HepG2 (cell line): ENCODE measurements around the gene SIRT7. TPM values are rescaled to one million over a fixed set of nuclear protein-coding genes. Genes with fewer than 3 reads are reported as not detected.
A peak's percentile ranks its signal among the peaks of the same experiment; 100 is the strongest.

Experiments used
- ARHGAP35 ChIP-seq: sonication (generic); formaldehyde crosslinking; IDR thresholded peaks from 2 replicates; pipeline ENCODE4 v1.9.0; 2022; ENCODE audit warnings: mild to moderate bottlenecking, inconsistent platforms, moderate library complexity, missing genetic modification reagents, borderline replicate concordance
- CBX2 ChIP-seq, 2 experiments: fragments of 200-600 bp in 1 of 2; sonication (generic); formaldehyde crosslinking in 1 of 2; IDR thresholded peaks; 2 replicates each; pipeline versions ENCODE4 v1.7.0 to v1.8.1; 2018 to 2022; ENCODE audit warnings: low read depth in 2 of 2, low read length in 1 of 2, mild to moderate bottlenecking in 1 of 2, missing genetic modification reagents in 1 of 2
- DNMT1 ChIP-seq: sonication (generic); formaldehyde crosslinking; IDR thresholded peaks from 2 replicates; pipeline ENCODE4 v1.5.1; 2020; ENCODE audit warnings: mild to moderate bottlenecking, missing genetic modification reagents
- HDAC1 ChIP-seq: sonication (generic); formaldehyde crosslinking; IDR thresholded peaks from 2 replicates; pipeline ENCODE4 v1.5.1; 2020; ENCODE audit warnings: mild to moderate bottlenecking, missing genetic modification reagents
- IKZF4 ChIP-seq: sonication (generic); formaldehyde crosslinking; IDR thresholded peaks from 2 replicates; pipeline ENCODE4 v1.5.1; 2020; ENCODE audit warnings: borderline replicate concordance, mild to moderate bottlenecking, low read depth, missing genetic modification reagents; ENCODE audit errors: not compliant biosample characterization
- NR2C2 ChIP-seq: sonication (generic); formaldehyde crosslinking; IDR thresholded peaks from 2 replicates; pipeline ENCODE4 v1.4.0; 2020; ENCODE audit warnings: missing genetic modification reagents, mild to moderate bottlenecking, moderate library complexity, borderline replicate concordance
- NR2F2 ChIP-seq: IDR thresholded peaks from 2 replicates; pipeline ENCODE4 v1.6.1; 2012; ENCODE audit warnings: low read depth, inconsistent platforms, borderline replicate concordance
- RAD21 ChIP-seq: fragments of 450-650 bp; formaldehyde crosslinking; IDR thresholded peaks from 2 replicates; pipeline ENCODE4 v1.5.0; 2020; ENCODE audit warnings: mild to moderate bottlenecking
- TARDBP ChIP-seq: sonication (generic); formaldehyde crosslinking; IDR thresholded peaks from 2 replicates; pipeline ENCODE4 v1.8.0; 2022; ENCODE audit warnings: mild to moderate bottlenecking, missing genetic modification reagents
- TOE1 ChIP-seq: sonication (generic); formaldehyde crosslinking; IDR thresholded peaks from 2 replicates; pipeline ENCODE4 v1.4.0; 2020; ENCODE audit warnings: mild to moderate bottlenecking, missing genetic modification reagents
- ZNF670 ChIP-seq: sonication (generic); formaldehyde crosslinking; IDR thresholded peaks from 2 replicates; pipeline ENCODE4 v1.8.0; 2022; ENCODE audit warnings: mild to moderate bottlenecking, missing genetic modification reagents, borderline replicate concordance
- polyA plus RNA-seq, 8 experiments: library from polyadenylated mRNA; depleted of rRNA in 3 of 8; stranded (reverse) in 7 of 8; unstranded in 1 of 8; fragments of >200 nt; fragmentation: Illumina TruSeq in 4 of 8; extraction: Trizol in 4 of 8; gene quantifications; 2 replicates each; pipeline versions ENCODE4 v1.2.1 to v1.2.3, GENCODE V29; 2011 to 2016; ENCODE audit warnings: low read depth in 4 of 8, missing spikeins in 1 of 8, mixed read lengths in 1 of 8; ENCODE audit not compliant: insufficient read depth in 1 of 8
- total RNA-seq, 5 experiments: library from RNA; depleted of rRNA; stranded (reverse); fragments of >200 nt; fragmentation: Illumina TruSeq; extraction: Trizol; gene quantifications; 2 replicates each; pipeline ENCODE4 v1.2.3, GENCODE V29; 2016; ENCODE audit warnings: low read depth in 1 of 5
- TF ChIP-seq, protein P1 (sequence below), 2 experiments: sonication (generic) in 1 of 2; formaldehyde crosslinking in 1 of 2; IDR thresholded peaks; 2 replicates each; pipeline versions ENCODE4 v1.4.0 to v1.6.1; 2016 to 2020; ENCODE audit warnings: borderline replicate concordance in 1 of 2, low read depth in 1 of 2, mild to moderate bottlenecking in 1 of 2, missing genetic modification reagents in 1 of 2
- TF ChIP-seq, protein P2 (sequence below): IDR thresholded peaks from 2 replicates; pipeline ENCODE4 v1.6.1; 2016; ENCODE audit warnings: control low read depth
- TF ChIP-seq, protein P3 (sequence below): sonication (generic); formaldehyde crosslinking; IDR thresholded peaks from 2 replicates; pipeline ENCODE4 v1.9.0; 2022; ENCODE audit warnings: missing genetic modification reagents, mild to moderate bottlenecking, borderline replicate concordance
- TF ChIP-seq, protein P4 (sequence below): sonication (generic); formaldehyde crosslinking; IDR thresholded peaks from 2 replicates; pipeline ENCODE4 v1.4.0; 2020; ENCODE audit warnings: missing genetic modification reagents
- TF ChIP-seq, protein P5 (sequence below): fragments of 450-650 bp; IDR thresholded peaks from 2 replicates; pipeline ENCODE4 v1.6.1; 2017

The SIRT7 gene
- total and polyA plus RNA-seq, 2 of the 13 experiments (the other 11 are each of a cell fraction or from before 2014, with no cell fraction given): 8.3 to 24.8 TPM

DNA sequence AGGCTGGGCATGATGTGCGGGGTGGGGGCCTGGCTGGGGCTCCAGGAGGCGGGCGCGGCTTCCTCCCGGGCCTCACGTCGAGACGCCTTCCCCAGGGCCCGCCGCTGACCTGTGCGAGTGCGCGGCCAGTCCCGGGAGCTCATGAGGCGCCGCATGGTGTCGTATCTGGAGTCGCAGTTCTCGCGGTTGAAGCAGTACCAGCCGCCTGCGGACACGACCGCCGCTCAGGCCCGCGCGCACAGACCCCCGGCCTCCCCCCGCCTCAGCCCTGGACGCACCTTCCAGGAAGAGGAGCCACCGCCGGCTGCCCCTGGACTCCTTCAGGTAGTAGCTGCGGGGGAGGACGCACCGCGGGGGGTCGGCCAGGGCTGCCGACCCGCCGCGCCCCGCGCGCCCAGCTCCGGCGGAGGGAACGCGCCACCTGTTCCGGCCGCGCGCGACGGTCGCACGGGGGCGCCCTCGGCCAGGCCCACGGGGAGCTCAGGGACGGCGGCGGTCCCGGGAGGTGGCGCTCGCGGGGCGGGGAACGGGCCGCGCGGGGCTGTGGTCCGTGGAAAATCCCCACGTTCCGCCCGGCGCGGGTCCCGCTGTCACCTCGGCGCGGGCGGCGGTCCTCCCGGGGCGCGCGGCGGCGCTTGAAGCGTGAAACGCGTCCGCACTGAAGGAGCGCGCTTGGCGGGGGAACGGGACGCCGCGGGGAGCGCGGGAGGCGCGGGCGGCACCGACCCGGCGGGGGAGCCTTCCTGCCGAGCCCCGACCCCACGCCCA is 41.6 kb upstream of the SIRT7 start (continued):
- TF ChIP-seq, protein P1, sequence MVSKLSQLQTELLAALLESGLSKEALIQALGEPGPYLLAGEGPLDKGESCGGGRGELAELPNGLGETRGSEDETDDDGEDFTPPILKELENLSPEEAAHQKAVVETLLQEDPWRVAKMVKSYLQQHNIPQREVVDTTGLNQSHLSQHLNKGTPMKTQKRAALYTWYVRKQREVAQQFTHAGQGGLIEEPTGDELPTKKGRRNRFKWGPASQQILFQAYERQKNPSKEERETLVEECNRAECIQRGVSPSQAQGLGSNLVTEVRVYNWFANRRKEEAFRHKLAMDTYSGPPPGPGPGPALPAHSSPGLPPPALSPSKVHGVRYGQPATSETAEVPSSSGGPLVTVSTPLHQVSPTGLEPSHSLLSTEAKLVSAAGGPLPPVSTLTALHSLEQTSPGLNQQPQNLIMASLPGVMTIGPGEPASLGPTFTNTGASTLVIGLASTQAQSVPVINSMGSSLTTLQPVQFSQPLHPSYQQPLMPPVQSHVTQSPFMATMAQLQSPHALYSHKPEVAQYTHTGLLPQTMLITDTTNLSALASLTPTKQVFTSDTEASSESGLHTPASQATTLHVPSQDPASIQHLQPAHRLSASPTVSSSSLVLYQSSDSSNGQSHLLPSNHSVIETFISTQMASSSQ (IDR thresholded peaks at IDR 0.05; ENCODE audit: low read depth): no peak
- TF ChIP-seq, protein P1 (CRISPR knock-in tag; IDR thresholded peaks at IDR 0.05; ENCODE audit: borderline replicate concordance): 0 out of 2 replicates have a peak, but pooled peaks have one; percentile 41
- TF ChIP-seq ZNF670 (0 out of 2 replicates have a peak, but pooled peaks have one; percentile 8), CBX2 (IDR thresholded peaks at IDR 0.05; ENCODE audit: low read depth, low read length) (no peak), CBX2 (CRISPR knock-in tag; IDR thresholded peaks at IDR 0.05; ENCODE audit: low read depth) (no peak), HDAC1 (CRISPR knock-in tag) (no peak; the same call in 1 of the 2 replicates), NR2C2 (CRISPR knock-in tag) (peak; percentile 33; the same call in 1 of the 2 replicates), RAD21 (peak; percentile 100), TARDBP (CRISPR knock-in tag) (0 out of 2 replicates have a peak, but pooled peaks have one; percentile 30), NR2F2 (peak; percentile 64; the same call in 1 of the 2 replicates), IKZF4 (CRISPR knock-in tag) (peak; percentile 21), DNMT1 (CRISPR knock-in tag) (0 out of 2 replicates have a peak, but pooled peaks have one; percentile 34), TOE1 (CRISPR knock-in tag) (no peak), ARHGAP35 (CRISPR knock-in tag) (0 out of 2 replicates have a peak, but pooled peaks have one; percentile 50)
- TF ChIP-seq, protein P2, sequence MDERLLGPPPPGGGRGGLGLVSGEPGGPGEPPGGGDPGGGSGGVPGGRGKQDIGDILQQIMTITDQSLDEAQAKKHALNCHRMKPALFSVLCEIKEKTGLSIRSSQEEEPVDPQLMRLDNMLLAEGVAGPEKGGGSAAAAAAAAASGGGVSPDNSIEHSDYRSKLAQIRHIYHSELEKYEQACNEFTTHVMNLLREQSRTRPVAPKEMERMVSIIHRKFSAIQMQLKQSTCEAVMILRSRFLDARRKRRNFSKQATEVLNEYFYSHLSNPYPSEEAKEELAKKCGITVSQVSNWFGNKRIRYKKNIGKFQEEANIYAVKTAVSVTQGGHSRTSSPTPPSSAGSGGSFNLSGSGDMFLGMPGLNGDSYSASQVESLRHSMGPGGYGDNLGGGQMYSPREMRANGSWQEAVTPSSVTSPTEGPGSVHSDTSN (CRISPR knock-in tag): no peak
- TF ChIP-seq, protein P3, sequence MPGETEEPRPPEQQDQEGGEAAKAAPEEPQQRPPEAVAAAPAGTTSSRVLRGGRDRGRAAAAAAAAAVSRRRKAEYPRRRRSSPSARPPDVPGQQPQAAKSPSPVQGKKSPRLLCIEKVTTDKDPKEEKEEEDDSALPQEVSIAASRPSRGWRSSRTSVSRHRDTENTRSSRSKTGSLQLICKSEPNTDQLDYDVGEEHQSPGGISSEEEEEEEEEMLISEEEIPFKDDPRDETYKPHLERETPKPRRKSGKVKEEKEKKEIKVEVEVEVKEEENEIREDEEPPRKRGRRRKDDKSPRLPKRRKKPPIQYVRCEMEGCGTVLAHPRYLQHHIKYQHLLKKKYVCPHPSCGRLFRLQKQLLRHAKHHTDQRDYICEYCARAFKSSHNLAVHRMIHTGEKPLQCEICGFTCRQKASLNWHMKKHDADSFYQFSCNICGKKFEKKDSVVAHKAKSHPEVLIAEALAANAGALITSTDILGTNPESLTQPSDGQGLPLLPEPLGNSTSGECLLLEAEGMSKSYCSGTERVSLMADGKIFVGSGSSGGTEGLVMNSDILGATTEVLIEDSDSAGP (CRISPR knock-in tag): peak; percentile 79
- TF ChIP-seq, protein P4, sequence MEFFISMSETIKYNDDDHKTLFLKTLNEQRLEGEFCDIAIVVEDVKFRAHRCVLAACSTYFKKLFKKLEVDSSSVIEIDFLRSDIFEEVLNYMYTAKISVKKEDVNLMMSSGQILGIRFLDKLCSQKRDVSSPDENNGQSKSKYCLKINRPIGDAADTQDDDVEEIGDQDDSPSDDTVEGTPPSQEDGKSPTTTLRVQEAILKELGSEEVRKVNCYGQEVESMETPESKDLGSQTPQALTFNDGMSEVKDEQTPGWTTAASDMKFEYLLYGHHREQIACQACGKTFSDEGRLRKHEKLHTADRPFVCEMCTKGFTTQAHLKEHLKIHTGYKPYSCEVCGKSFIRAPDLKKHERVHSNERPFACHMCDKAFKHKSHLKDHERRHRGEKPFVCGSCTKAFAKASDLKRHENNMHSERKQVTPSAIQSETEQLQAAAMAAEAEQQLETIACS: no peak
- TF ChIP-seq, protein P5, sequence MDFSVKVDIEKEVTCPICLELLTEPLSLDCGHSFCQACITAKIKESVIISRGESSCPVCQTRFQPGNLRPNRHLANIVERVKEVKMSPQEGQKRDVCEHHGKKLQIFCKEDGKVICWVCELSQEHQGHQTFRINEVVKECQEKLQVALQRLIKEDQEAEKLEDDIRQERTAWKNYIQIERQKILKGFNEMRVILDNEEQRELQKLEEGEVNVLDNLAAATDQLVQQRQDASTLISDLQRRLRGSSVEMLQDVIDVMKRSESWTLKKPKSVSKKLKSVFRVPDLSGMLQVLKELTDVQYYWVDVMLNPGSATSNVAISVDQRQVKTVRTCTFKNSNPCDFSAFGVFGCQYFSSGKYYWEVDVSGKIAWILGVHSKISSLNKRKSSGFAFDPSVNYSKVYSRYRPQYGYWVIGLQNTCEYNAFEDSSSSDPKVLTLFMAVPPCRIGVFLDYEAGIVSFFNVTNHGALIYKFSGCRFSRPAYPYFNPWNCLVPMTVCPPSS: no peak
